HepG2 (cell line): ENCODE results near the gene ADPRHL1. TPM values are rescaled to one million over a fixed set of nuclear protein-coding genes. Genes with fewer than 3 reads are reported as not detected.

Experiments
- ATAC-seq: fragments of 200-7000 bp; cut with Tn5 transposase; 3 replicates; pipeline ENCODE4 v1.9.1; 2020; ENCODE audit warnings: mild to moderate bottlenecking, moderate library complexity
- BruUV-seq: library from RNA; stranded (reverse); fragments of 400-500 nt; replicated peaks from 2 replicates; lab custom pipeline; 2021; lab: Mats Ljungman, UMichigan
- CTCF ChIA-PET: fragments of 300-600 bp; formaldehyde crosslinking; extraction: SDS; loops from one replicate; lab custom pipeline; 2021; ENCODE audit warnings: low total read pairs, inconsistent platforms, low intra/inter-chr PET ratio; lab: Yijun Ruan, JAX
- POLR2A ChIA-PET: fragments of 350-600 bp; sonication (Branson Sonifier 250); formaldehyde crosslinking; loops from one replicate; lab custom pipeline; 2020; ENCODE audit warnings: antibody characterized with exemption, inconsistent platforms; lab: Yijun Ruan, JAX
- DNase-seq: peaks from one replicate; pipeline ENCODE4 v3.0.0-alpha.2; 2015; ENCODE audit warnings: low spot score
- FAIRE-seq: peaks from 3 replicates; lab custom pipeline; 2011; peaks lifted over from hg19 to GRCh38; lab: Jason Lieb, UNC
- H2AFZ ChIP-seq: one replicate; pipeline ENCODE4 v1.6.1; 2011; ENCODE audit warnings: low read length, inconsistent platforms
- H3K27ac ChIP-seq: fragments of 300-600 bp; 3 replicates; pipeline ENCODE4 v1.8.0; 2011; ENCODE audit warnings: mixed run types, mild to moderate bottlenecking, mixed read lengths, low read length, inconsistent platforms; ENCODE audit not compliant: insufficient read depth; ENCODE audit errors: extremely low read length
- H3K27me3 ChIP-seq, 2 experiments: fragments of 200-600 bp in 1 of 2; 2 replicates in 1 of 2; 3 replicates in 1 of 2; pipeline versions ENCODE4 v1.6.0 to v1.8.0; 2011; ENCODE audit warnings: low read length in 2 of 2, mild to moderate bottlenecking in 2 of 2, moderate library complexity in 2 of 2, inconsistent platforms in 1 of 2; ENCODE audit not compliant: insufficient read depth in 2 of 2, control insufficient read depth in 1 of 2
- H3K36me3 ChIP-seq, 2 experiments: fragments of 200-600 bp in 1 of 2; replicated peaks in 1 of 2; 2 replicates in 1 of 2; 3 replicates in 1 of 2; pipeline versions ENCODE4 v1.5.1 to v1.8.0; 2011; ENCODE audit warnings: low read length in 2 of 2, inconsistent platforms in 1 of 2; ENCODE audit not compliant: insufficient read depth in 2 of 2, control insufficient read depth in 1 of 2
- H3K4me1 ChIP-seq: 2 replicates; pipeline ENCODE4 v1.5.1; 2012; ENCODE audit warnings: low read length, inconsistent platforms; ENCODE audit not compliant: insufficient read depth
- H3K4me2 ChIP-seq: 2 replicates; pipeline ENCODE4 v1.6.0; 2011; ENCODE audit warnings: low read depth, low read length, inconsistent platforms
- H3K4me3 ChIP-seq, 3 experiments: fragments of 200-600 bp in 1 of 3; sonication (generic), shearing (Covaris generic) in 1 of 3; replicated peaks in 1 of 3; 2 replicates each; pipeline ENCODE4 v1.5.1; 2011 to 2016; ENCODE audit warnings: low read length in 3 of 3, inconsistent platforms in 2 of 3, low read depth in 2 of 3, mild to moderate bottlenecking in 2 of 3, control low read depth in 1 of 3, mixed read lengths in 1 of 3; ENCODE audit not compliant: insufficient read depth in 1 of 3
- H3K79me2 ChIP-seq: one replicate; pipeline ENCODE4 v1.6.1; 2011; ENCODE audit warnings: low read length, inconsistent platforms; ENCODE audit not compliant: insufficient read depth
- H3K9ac ChIP-seq: 2 replicates; pipeline ENCODE4 v1.6.0; 2011; ENCODE audit warnings: mild to moderate bottlenecking, low read depth, low read length, inconsistent platforms; ENCODE audit not compliant: insufficient read depth
- H3K9me3 ChIP-seq: 2 replicates; pipeline ENCODE4 v1.5.1; 2012; ENCODE audit warnings: mild to moderate bottlenecking, low read length
- H4K20me1 ChIP-seq: 2 replicates; pipeline ENCODE4 v1.6.0; 2011; ENCODE audit warnings: inconsistent platforms, mild to moderate bottlenecking, low read length, moderate library complexity; ENCODE audit not compliant: insufficient read depth
- CCAR2 ChIP-seq: fragments of 200-400 bp; formaldehyde crosslinking; optimal IDR thresholded peaks from 2 replicates; pipeline ENCODE3; 2018; ENCODE audit warnings: low read depth, mild to moderate bottlenecking, low read length, moderate library complexity
- EEA1 ChIP-seq: sonication (generic); formaldehyde crosslinking; IDR thresholded peaks from 2 replicates; pipeline ENCODE4 v1.5.1; 2020; ENCODE audit warnings: mild to moderate bottlenecking, missing genetic modification reagents, borderline replicate concordance
- ZNF407 ChIP-seq: sonication (generic); formaldehyde crosslinking; IDR thresholded peaks from one replicate; pipeline ENCODE4 v1.5.1; 2020; ENCODE audit warnings: mild to moderate bottlenecking, missing genetic modification reagents; ENCODE audit errors: not compliant biosample characterization
- ZNF766 ChIP-seq: sonication (generic); formaldehyde crosslinking; IDR thresholded peaks from 2 replicates; pipeline ENCODE4 v1.5.0; 2020; ENCODE audit warnings: missing genetic modification reagents, borderline replicate concordance
- WGBS: methylation state at CpG from one replicate; pipeline ENCODE4 v1.1.6; 2017; ENCODE audit warnings: low lambda C conversion rate; 5-methylcytosine and 5-hydroxymethylcytosine counted together
- in situ Hi-C: cut with HindIII; loops from 2 replicates; pipeline ENCODE4 v1.10.0; 2017; ENCODE audit warnings: low pct_unique_long_range_greater_than_20kb; ENCODE audit not compliant: extremely low pct_ligation_motif_present
- intact Hi-C: fragments of 100-400 bp; cut with micrococcal nuclease; formaldehyde crosslinking; loops from one replicate; pipeline ENCODE4 v1.10.0; 2022; ENCODE audit not compliant: unreplicated experiment
- polyA plus RNA-seq, 8 experiments: library from polyadenylated mRNA; depleted of rRNA in 3 of 8; stranded (reverse) in 7 of 8; unstranded in 1 of 8; fragments of >200 nt; fragmentation: Illumina TruSeq in 4 of 8; extraction: Trizol in 4 of 8; gene quantifications; 2 replicates each; pipeline versions ENCODE4 v1.2.1 to v1.2.3, GENCODE V29; 2011 to 2016; ENCODE audit warnings: low read depth in 4 of 8, missing spikeins in 1 of 8, mixed read lengths in 1 of 8; ENCODE audit not compliant: insufficient read depth in 1 of 8
- total RNA-seq, 5 experiments: library from RNA; depleted of rRNA; stranded (reverse); fragments of >200 nt; fragmentation: Illumina TruSeq; extraction: Trizol; gene quantifications; 2 replicates each; pipeline ENCODE4 v1.2.3, GENCODE V29; 2016; ENCODE audit warnings: low read depth in 1 of 5

Gene ADPRHL1
- total and polyA plus RNA-seq, 2 of the 13 experiments (the other 11 are each of a cell fraction or from before 2014, with no cell fraction given) = 0.34 to 0.40 TPM

GRCh38 chr13:113485545-113485944 is 32.3 kb upstream of the ADPRHL1 start:
- no peak overlapping the region for H3K9ac ChIP-seq
- H4K20me1 ChIP-seq = peaks cover 15% of the 10 kb centered on the region
- TF ChIP-seq ZNF407 (no peak), ZNF766 (CRISPR knock-in tag) (no peak), CCAR2 (no peak), EEA1 (CRISPR knock-in tag) (no peak)
- BruUV-seq = no TSS peak
- H3K4me1 ChIP-seq = peaks cover 32% of the 10 kb centered on the region
- H3K27me3 ChIP-seq = no peaks in the 10 kb centered on the region
- peaks cover 3 to 13% of the 10 kb centered on the region in 2 experiments; a peak in 4 of 5 replicates for H3K36me3 ChIP-seq
- no peak for FAIRE-seq
- intact Hi-C loops (no loop called here), in situ Hi-C loops (no loop called here)
- ATAC-seq = no peak
- DNase-seq = no peak
- H3K4me2 ChIP-seq = no peak overlapping the region
- 93% methylated on average over 13 of the region's 13 CpGs for WGBS
- no peaks in the 10 kb centered on the region for H3K9me3 ChIP-seq
- H3K4me3 ChIP-seq = no peak overlapping the region
- ChIA-PET CTCF (no interaction called here), POLR2A (no interaction called here)
- no peak overlapping the region for H3K27ac ChIP-seq
- H2AFZ ChIP-seq = no peak overlapping the region
- H3K79me2 ChIP-seq = peaks cover 63% of the 10 kb centered on the region
